Measurements from ENCODE around the gene CACNA1S.

CACNA1S gene

DNA sequence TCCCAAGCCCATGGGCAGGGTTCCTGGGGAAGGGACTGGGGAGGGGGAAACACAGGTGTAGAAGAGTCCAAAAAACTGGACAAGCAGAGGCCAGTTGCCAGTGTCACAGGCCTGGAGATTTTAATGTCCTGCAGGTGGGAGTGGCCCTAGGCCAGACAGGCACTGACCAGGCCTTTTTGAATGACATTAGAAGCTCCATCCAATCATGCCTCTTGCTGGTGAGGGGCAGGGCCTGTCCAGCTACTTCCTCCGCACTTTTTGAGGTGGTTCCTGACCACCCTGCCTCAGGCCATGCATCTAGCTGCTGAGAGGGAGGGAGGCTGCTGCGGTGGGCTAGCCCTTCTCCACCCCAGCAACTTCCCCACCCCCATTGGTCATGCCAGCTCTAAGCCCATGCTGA is 72.8 kb downstream of the CACNA1S start:
- no peak overlapping the region for H3K4me3 ChIP-seq (ENCODE audit: low read depth, low read length)
- TF ChIP-seq, protein P1, sequence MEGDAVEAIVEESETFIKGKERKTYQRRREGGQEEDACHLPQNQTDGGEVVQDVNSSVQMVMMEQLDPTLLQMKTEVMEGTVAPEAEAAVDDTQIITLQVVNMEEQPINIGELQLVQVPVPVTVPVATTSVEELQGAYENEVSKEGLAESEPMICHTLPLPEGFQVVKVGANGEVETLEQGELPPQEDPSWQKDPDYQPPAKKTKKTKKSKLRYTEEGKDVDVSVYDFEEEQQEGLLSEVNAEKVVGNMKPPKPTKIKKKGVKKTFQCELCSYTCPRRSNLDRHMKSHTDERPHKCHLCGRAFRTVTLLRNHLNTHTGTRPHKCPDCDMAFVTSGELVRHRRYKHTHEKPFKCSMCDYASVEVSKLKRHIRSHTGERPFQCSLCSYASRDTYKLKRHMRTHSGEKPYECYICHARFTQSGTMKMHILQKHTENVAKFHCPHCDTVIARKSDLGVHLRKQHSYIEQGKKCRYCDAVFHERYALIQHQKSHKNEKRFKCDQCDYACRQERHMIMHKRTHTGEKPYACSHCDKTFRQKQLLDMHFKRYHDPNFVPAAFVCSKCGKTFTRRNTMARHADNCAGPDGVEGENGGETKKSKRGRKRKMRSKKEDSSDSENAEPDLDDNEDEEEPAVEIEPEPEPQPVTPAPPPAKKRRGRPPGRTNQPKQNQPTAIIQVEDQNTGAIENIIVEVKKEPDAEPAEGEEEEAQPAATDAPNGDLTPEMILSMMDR (IDR thresholded peaks at IDR 0.05; ENCODE audit: low read depth, low read length) = no peak

DNA sequence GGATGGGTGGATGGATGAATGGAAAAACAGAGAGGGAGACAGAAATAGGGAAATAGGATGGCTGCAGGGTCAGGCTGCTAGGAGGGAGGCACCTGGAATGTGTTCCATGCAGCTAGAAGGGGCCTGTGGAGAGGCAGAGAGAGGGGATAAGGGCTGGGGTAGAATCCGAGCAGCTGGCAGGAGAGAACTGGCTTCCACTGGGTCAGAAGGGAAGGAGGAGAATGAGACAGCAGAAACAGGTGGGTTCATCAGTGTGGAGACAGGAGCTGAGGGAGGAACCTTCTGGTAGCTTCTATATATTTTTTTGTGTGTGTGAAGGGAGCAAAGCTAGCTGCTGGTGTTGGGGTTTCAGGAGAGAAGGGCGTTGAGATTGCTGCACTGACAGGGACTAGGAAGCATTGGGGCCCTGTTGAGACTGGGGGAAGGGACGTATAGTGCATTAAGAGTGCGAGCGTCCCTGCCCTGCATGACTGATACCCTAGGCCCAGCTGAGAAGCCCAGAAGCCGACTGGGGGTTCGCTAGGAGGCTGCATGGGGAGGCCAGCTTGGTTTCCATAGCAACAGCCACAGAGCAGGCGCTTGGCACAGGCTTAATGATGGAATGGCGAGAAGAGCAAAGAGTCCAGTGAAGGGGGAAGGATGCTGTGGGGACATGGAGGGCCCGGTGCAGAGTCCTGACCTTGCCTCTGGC is 73.9 kb downstream of the CACNA1S start:
- TF ChIP-seq, protein P1 (IDR thresholded peaks at IDR 0.05; ENCODE audit: low read depth, low read length) = no peak
- H3K4me3 ChIP-seq (ENCODE audit: low read depth, low read length) = no peak overlapping the region

DNA sequence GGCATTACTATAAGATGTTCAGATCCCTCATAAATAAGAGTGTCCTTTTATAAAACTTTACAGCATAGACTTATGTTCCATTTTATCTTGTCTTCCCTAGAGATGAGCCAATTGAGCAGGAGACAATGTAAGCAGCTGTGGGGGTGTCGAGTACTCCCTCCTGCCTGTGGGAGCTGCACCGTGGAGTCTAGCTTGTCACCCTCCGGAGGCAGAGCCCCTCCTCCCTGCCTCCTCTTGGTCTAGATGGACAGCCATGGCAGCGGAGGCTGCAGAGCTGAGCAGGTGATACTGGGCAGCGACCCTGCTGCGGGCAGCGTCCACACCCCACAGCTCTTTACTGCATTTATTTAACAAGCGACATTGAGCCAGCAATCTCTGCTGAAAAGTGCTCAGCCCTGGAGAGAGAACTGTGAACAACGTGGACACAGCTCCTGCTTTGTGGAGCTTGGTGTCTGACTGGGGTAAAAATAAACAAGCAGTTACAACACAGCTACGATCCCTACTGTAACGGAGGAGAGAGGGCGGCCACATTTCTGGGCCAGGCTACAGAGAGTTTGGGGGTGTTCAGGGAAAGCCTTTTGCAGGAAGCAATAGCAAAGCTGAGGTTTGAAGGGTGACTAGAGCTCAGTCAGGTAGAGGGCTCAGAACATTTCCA is 75.9 kb downstream of the CACNA1S start:
- H3K4me3 ChIP-seq (ENCODE audit: low read depth, low read length) = no peak overlapping the region
- TF ChIP-seq, protein P1 (IDR thresholded peaks at IDR 0.05; ENCODE audit: low read depth, low read length) = no peak

DNA sequence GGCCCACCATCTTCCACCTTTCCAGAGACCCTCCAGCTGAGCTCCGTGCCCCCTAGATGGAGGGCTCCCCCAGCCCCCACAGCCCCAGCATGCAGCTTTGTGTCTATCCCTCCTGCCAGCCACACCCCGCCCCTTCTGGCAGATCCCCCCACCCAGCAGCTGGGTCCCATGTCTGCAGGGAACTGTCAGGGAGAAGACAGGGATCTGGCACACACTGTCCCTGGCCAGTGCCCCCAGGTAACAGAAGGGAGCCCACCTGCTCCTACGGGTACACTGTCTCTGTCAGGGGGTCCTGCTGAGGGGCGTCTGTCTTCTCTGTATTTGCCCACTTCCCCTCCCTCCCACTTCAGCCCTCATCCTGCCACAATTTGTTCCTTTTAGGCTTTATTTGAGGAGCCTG is 77.6 kb downstream of the CACNA1S start:
- TF ChIP-seq, protein P1 (IDR thresholded peaks at IDR 0.05; ENCODE audit: low read depth, low read length) = no peak

DNA sequence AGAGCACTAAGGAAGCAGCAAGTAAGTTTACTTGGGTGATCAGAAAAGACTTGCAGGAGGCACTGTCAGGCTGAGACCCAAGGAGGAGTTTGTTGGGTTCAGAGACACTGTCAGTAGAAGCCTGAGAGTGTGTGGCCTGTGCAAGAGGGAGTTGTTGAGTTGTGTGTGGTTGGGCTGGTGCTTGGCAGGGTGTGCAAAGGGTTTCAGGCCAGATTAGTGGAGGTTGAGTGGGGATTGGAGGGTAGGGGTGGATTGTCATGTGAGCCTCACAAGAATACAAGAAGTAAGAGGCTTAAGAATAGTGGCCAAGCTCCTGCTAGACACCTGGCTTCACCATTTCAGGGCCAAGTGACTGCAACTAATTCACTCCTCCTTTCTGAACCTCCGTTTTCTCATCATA is 79.8 kb downstream of the CACNA1S start:
- no peak overlapping the region for H3K4me3 ChIP-seq (ENCODE audit: low read depth, low read length)
- TF ChIP-seq, protein P1 (IDR thresholded peaks at IDR 0.05; ENCODE audit: low read depth, low read length) = no peak

More for the DNA sequence above, 77.6 kb downstream of the CACNA1S start:
- H3K4me3 ChIP-seq (ENCODE audit: low read depth, low read length) = no peak overlapping the region

- TF ChIP-seq, protein P1 (IDR thresholded peaks at IDR 0.05; ENCODE audit: low read depth, low read length) = no peak
- no peak overlapping the region for H3K4me3 ChIP-seq (ENCODE audit: low read depth, low read length)
These were observed 83.8 kb downstream of the CACNA1S start for GRCh38 chr1:201028461-201028889.

DNA sequence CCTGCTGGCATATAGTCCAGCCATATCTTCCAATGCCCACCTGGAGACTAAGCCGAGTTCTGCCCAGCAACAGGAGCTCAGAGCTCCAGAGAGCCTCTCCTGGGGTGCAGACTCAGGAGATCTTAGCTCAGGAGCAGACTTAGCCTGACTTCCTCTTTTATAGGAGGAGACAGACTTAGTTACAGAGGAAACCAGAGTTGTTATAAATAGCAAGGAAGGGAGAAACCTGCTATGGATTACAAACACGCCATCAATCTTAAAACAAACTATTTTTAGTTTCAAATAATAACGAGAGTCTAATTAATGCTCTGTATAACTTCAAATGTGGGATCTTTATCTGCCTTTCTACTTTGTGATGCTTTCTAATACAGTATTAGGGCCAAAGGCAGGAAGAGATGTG is 85.4 kb downstream of the CACNA1S start:
- TF ChIP-seq, protein P1 (IDR thresholded peaks at IDR 0.05; ENCODE audit: low read depth, low read length) = no peak
- H3K4me3 ChIP-seq (ENCODE audit: low read depth, low read length) = no peak overlapping the region

Measured in WI38 (cell line).